ENCODE measurements around the gene UBL4B.

Gene UBL4B

GRCh38 chr1:110069404-110070281 lies 42.6 kb upstream of the UBL4B start:
- CTCF ChIA-PET: no interaction called here
- TF ChIP-seq ZNF404 (tag by site-specific recombination; IDR thresholded peaks at IDR 0.05) (no peak), ZNF112 (tag by site-specific recombination; IDR thresholded peaks at IDR 0.05) (no peak), ZNF560 (tag by site-specific recombination; IDR thresholded peaks at IDR 0.05; ENCODE audit: borderline replicate concordance) (no peak), ZNF114 (tag by site-specific recombination; IDR thresholded peaks at IDR 0.05) (no peak), ZNF202 (tag by site-specific recombination; IDR thresholded peaks at IDR 0.05; ENCODE audit: borderline replicate concordance) (no peak), HOXD13 (CRISPR knock-in tag; IDR thresholded peaks at IDR 0.05; ENCODE audit: borderline replicate concordance) (no peak), PRDM2 (tag by site-specific recombination; IDR thresholded peaks at IDR 0.05; ENCODE audit: borderline replicate concordance) (no peak)
- TF ChIP-seq, protein P1, sequence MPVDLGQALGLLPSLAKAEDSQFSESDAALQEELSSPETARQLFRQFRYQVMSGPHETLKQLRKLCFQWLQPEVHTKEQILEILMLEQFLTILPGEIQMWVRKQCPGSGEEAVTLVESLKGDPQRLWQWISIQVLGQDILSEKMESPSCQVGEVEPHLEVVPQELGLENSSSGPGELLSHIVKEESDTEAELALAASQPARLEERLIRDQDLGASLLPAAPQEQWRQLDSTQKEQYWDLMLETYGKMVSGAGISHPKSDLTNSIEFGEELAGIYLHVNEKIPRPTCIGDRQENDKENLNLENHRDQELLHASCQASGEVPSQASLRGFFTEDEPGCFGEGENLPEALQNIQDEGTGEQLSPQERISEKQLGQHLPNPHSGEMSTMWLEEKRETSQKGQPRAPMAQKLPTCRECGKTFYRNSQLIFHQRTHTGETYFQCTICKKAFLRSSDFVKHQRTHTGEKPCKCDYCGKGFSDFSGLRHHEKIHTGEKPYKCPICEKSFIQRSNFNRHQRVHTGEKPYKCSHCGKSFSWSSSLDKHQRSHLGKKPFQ (tag by site-specific recombination; IDR thresholded peaks at IDR 0.05): no peak
- Histone ChIP-seq H3K4me1 (ENCODE audit: control insufficient read depth, insufficient read depth, low read length) (no peaks in the 10 kb centered on the region), H3K27ac (ENCODE audit: extremely low read depth, low read depth, low read length) (no peak overlapping the region), H3K36me3 (ENCODE audit: control insufficient read depth in 2 of 2, insufficient read depth in 1 of 2, low read length in 2 of 2) (no peaks in the 10 kb centered on the region), H3K9me3 (ENCODE audit: control insufficient read depth, insufficient read depth, low read depth, low read length) (no peaks in the 10 kb centered on the region), H3K4me3 (ENCODE audit: low read depth, low read length) (no peak overlapping the region)
- POLR2A ChIA-PET: no interaction called here

DNA sequence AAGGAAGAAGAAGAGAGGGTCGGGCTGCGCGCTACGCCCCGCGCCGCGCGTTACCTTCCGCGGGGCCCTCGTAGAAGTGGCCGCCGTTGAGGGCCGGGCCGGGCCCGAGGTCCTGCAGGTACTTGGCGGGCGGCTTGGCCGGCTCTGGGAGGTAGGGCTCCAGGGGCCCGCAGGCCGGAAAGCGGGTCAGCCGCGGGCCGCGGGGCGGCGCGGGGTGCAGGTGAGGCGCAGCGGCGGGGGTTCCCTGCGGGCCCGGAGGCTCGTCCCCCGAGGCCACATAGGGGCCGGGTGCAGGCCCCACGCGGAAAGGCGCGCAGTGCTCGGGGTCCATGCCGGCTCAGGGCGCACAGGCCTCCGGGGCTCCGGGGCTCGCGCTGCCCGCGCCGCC lies 42.0 kb upstream of the UBL4B start:
- no peak for TF ChIP-seq ZNF830 (tag by site-specific recombination; IDR thresholded peaks at IDR 0.05; ENCODE audit: low read depth)
- TF ChIP-seq PBX3 (CRISPR knock-in tag; IDR thresholded peaks at IDR 0.05): no peak
- TF ChIP-seq ZNF266 (tag by site-specific recombination; IDR thresholded peaks at IDR 0.05; ENCODE audit: low read depth): no peak
- TF ChIP-seq ZNF311 (tag by site-specific recombination; IDR thresholded peaks at IDR 0.05; ENCODE audit: borderline replicate concordance): no peak
- no peak for TF ChIP-seq ZNF654 (tag by site-specific recombination; IDR thresholded peaks at IDR 0.05; ENCODE audit: low read depth)
- TF ChIP-seq ZNF423 (tag by site-specific recombination; IDR thresholded peaks at IDR 0.05): no peak
- no peak overlapping the region for H3K4me3 ChIP-seq (ENCODE audit: low read depth, low read length)
- no peak overlapping the region for H3K27ac ChIP-seq (ENCODE audit: extremely low read depth, low read depth, low read length)
- ChIA-PET POLR2A (no interaction called here), CTCF (interaction anchor here (1.0 to 1.5 kb wide), 3 partner anchors 10 to 64 kb away, joined by 3 to 15 read pairs (median 7); no protein-coding TSS in a partner anchor)
- no peaks in the 10 kb centered on the region for H3K9me3 ChIP-seq (ENCODE audit: control insufficient read depth, insufficient read depth, low read depth, low read length)
- no peaks in the 10 kb centered on the region for H3K4me1 ChIP-seq (ENCODE audit: control insufficient read depth, insufficient read depth, low read length)
- H3K36me3 ChIP-seq (ENCODE audit: control insufficient read depth in 2 of 2, insufficient read depth in 1 of 2, low read length in 2 of 2): no peaks in the 10 kb centered on the region

Measured in HEK293 (cell line).